Stomach (tissue), 9 donors: ENCODE results near the gene LMTK2. TPM values are rescaled to one million over a fixed set of nuclear protein-coding genes. Genes with fewer than 3 reads are reported as not detected.

Experiments
- DNase-seq, 2 donors: peaks; one replicate each; pipeline versions ENCODE4 v3.0.0 to v3.0.0-alpha.2; 2013 to 2019
- H3K27ac ChIP-seq, 5 donors: fragments of 200-600 bp in 4 of 5; sonication (generic) in 4 of 5; one replicate each; pipeline ENCODE4 v1.5.1; 2013 to 2019; ENCODE audit warnings: mild to moderate bottlenecking in 1 of 5, moderate library complexity in 1 of 5
- H3K27me3 ChIP-seq, 3 donors: fragments of 200-600 bp; sonication (generic); one replicate each; pipeline ENCODE4 v1.5.1; 2017 to 2019; ENCODE audit warnings: mixed run types in 1 of 3
- H3K36me3 ChIP-seq, 4 donors: fragments of 200-600 bp; sonication (generic); 1 replicate in 3 of 4; 2 replicates in 1 of 4; pipeline ENCODE4 v1.5.1; 2016 to 2019
- H3K4me1 ChIP-seq, 4 donors: fragments of 200-600 bp; sonication (generic); one replicate each; pipeline ENCODE4 v1.5.1; 2016 to 2019
- H3K4me3 ChIP-seq, 4 donors: fragments of 200-600 bp; sonication (generic) in 3 of 4; one replicate each; pipeline ENCODE4 v1.5.1; 2016 to 2019; ENCODE audit warnings: mild to moderate bottlenecking in 1 of 4
- H3K9me3 ChIP-seq, 4 donors: fragments of 200-600 bp; sonication (generic); one replicate each; pipeline ENCODE4 v1.5.1; 2016 to 2019
- EP300 ChIP-seq: sonication (generic); formaldehyde crosslinking; IDR thresholded peaks from one replicate; pipeline ENCODE4 v1.6.1; 2017; ENCODE audit warnings: antibody characterized with exemption
- POLR2A ChIP-seq, 4 donors: fragments of 450-650 bp; IDR thresholded peaks; one replicate each; pipeline ENCODE4 v1.6.1; 2016; ENCODE audit warnings: antibody characterized with exemption in 4 of 4, control low read depth in 2 of 4, mild to moderate bottlenecking in 1 of 4, moderate library complexity in 1 of 4
- POLR2AphosphoS5 ChIP-seq, 3 donors: sonication (generic); formaldehyde crosslinking; IDR thresholded peaks; one replicate each; pipeline ENCODE4 v1.6.1; 2016; ENCODE audit warnings: antibody characterized with exemption in 3 of 3
- WGBS, 5 donors: extraction: QIAGEN DNeasy Blood & Tissue Kit in 3 of 5; methylation state at CpG; one replicate each; pipeline versions ENCODE4 v1.1.5 to v1.1.7; 2013 to 2018; 5-methylcytosine and 5-hydroxymethylcytosine counted together
- intact Hi-C: fragments of 100-400 bp; cut with DNase I; formaldehyde crosslinking; loops from one replicate; pipeline ENCODE4 v1.15.1; 2023; ENCODE audit warnings: low total_unique reads
- polyA plus RNA-seq, 3 donors: library from polyadenylated mRNA; stranded (reverse); fragments of 200-250 nt; gene quantifications; one replicate each; pipeline ENCODE4 v1.2.3, GENCODE V29; 2013
- total RNA-seq, 5 donors: library from RNA; depleted of rRNA; stranded (reverse); fragments of >200 nt; gene quantifications; one replicate each; pipeline versions ENCODE4 v1.1.0 to v1.2.3, GENCODE V29; 2014 to 2016
- TF ChIP-seq, protein P1 (sequence below), 7 experiments: fragments of 450-650 bp in 4 of 7; fragments of 200-600 bp in 3 of 7; sonication (generic) in 3 of 7; IDR thresholded peaks; one replicate each; pipeline ENCODE4 v1.5.1; 2016 to 2019; ENCODE audit warnings: antibody characterized with exemption in 7 of 7, control low read depth in 2 of 7, mild to moderate bottlenecking in 1 of 7
- donor health status: healthy with polysubstance abuse.
- donor health status: Bipolar disorder and iron deficiency.
- donor health status: healthy.

The LMTK2 gene
- total and polyA plus RNA-seq, 8 donors = 1.4 to 42.6 (median 19.3) TPM

DNA sequence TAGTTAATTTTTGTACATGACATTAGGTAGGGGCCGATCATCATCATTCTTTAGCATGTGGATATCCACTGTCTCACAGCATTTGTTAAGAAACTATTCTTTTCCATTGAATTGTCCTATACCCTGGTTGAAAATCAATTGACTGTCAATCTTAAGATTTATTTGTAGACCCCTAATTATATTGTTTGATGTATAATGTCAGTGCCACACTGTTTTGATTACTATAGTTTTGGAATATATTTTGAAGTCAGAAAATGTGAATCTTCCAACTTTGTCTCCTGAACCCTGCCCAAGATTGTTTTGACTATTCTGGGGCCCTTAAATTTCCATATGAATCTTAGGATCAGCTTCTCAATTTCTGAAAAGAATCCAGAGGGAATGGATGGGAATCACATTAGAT lies 6.6 kb upstream of the LMTK2 start:
- no peak for DNase-seq
- Histone ChIP-seq H3K36me3 (no peaks in the 10 kb centered on the region), H3K4me1 (no peaks in the 10 kb centered on the region), H3K27me3 (no peaks in the 10 kb centered on the region), H3K27ac (no peak overlapping the region), H3K9me3 (peaks cover 4 to 57% (median 38%) of the 10 kb centered on the region in 4 donors), H3K4me3 (no peak overlapping the region)
- intact Hi-C loops = no loop called here
- no peak for TF ChIP-seq POLR2A (IDR thresholded peaks at IDR 0.05)
- no peak for TF ChIP-seq EP300
- TF ChIP-seq, protein P1, sequence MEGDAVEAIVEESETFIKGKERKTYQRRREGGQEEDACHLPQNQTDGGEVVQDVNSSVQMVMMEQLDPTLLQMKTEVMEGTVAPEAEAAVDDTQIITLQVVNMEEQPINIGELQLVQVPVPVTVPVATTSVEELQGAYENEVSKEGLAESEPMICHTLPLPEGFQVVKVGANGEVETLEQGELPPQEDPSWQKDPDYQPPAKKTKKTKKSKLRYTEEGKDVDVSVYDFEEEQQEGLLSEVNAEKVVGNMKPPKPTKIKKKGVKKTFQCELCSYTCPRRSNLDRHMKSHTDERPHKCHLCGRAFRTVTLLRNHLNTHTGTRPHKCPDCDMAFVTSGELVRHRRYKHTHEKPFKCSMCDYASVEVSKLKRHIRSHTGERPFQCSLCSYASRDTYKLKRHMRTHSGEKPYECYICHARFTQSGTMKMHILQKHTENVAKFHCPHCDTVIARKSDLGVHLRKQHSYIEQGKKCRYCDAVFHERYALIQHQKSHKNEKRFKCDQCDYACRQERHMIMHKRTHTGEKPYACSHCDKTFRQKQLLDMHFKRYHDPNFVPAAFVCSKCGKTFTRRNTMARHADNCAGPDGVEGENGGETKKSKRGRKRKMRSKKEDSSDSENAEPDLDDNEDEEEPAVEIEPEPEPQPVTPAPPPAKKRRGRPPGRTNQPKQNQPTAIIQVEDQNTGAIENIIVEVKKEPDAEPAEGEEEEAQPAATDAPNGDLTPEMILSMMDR (IDR thresholded peaks at IDR 0.05) = no peak
- TF ChIP-seq POLR2AphosphoS5 (IDR thresholded peaks at IDR 0.05) = no peak
- 77 to 87% (median 83%) methylated on average over 1 of the region's 1 CpG for WGBS, 5 donors

DNA sequence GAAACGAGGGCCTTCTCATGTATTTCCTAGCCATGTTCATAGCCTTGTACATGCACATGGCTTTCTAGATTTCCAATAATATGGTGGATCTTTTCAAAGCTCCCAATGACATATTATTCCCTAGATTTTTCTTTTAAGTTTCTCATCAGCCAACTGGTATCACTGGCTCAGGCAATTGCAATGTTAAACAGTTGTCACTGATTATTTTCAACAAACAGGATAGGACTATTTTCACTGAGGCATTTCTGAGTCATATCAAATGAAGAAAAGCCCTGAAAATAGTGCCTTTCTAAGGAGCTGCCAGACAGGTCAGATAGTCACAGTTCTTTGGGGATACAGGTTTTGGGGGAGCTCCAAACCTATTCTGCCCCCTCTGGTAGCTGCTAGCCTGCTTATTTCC lies 4.5 kb upstream of the LMTK2 start:
- intact Hi-C loops = no loop called here
- Histone ChIP-seq H3K4me1 (peaks cover 0 to 2% (median under 1%) of the 10 kb centered on the region in 4 donors), H3K4me3 (no peak overlapping the region), H3K27me3 (no peaks in the 10 kb centered on the region), H3K27ac (no peak overlapping the region), H3K9me3 (peaks cover 4 to 38% (median 20%) of the 10 kb centered on the region in 4 donors), H3K36me3 (no peaks in the 10 kb centered on the region)
- no peak for DNase-seq
- 60 to 77% (median 75%) methylated on average over 1 of the region's 1 CpG for WGBS, 5 donors
- TF ChIP-seq, protein P1 (IDR thresholded peaks at IDR 0.05) = no peak
- TF ChIP-seq EP300 = no peak
- no peak for TF ChIP-seq POLR2AphosphoS5 (IDR thresholded peaks at IDR 0.05)
- no peak for TF ChIP-seq POLR2A (IDR thresholded peaks at IDR 0.05)

DNA sequence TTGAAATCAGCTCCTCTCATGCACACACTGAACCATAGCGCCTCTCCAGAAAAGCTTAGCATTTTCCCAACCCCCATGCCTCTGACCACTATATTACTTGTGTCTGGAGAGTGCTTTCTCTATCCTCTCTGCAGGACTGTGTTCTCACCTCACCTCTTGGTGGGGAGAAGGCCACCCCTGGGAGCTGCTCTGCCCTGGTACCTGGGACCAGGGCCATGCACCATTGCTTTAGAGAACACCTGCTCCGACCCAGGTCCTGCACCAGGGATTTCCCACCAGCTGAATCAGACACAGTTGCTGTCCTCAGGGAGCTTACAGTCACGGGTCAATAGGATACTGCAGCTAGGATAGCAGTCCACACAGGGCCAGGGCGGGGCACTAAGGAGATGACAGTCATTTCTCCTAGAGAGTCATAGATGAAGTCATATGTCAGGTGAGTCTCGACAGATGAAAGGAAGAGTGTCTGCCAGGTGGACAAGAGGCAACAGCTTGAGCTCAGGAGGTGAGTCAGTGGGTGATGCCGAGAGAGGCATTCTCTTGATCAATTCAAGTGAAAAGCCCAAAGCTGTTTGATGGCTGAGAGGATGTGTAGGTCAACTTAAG lies 619 bp upstream of the LMTK2 start:
- peaks cover 30 to 37% (median 34%) of the 10 kb centered on the region in 4 donors for H3K4me1 ChIP-seq
- WGBS, 5 donors = 56 to 67% (median 60%) methylated on average over 5 to 6 of the region's 6 CpGs
- no peak overlapping the region for H3K27ac ChIP-seq
- H3K4me3 ChIP-seq = peak overlapping the region in 1 of 4 donors; percentile 100
- intact Hi-C loops = loop anchor here (2.0 to 5.0 kb wide), 2 partner anchors 29 to 61 kb away; no protein-coding TSS in a partner anchor
- no peaks in the 10 kb centered on the region for H3K27me3 ChIP-seq
- peaks cover 0 to 14% (median 8%) of the 10 kb centered on the region in 4 donors for H3K9me3 ChIP-seq
- H3K36me3 ChIP-seq = no peaks in the 10 kb centered on the region
- DNase-seq = peak in 1 of 2 donors; percentile 8
- TF ChIP-seq EP300 (no peak), POLR2A (IDR thresholded peaks at IDR 0.05) (no peak), POLR2AphosphoS5 (IDR thresholded peaks at IDR 0.05) (no peak)
- TF ChIP-seq, protein P1 (IDR thresholded peaks at IDR 0.05) = no peak

DNA sequence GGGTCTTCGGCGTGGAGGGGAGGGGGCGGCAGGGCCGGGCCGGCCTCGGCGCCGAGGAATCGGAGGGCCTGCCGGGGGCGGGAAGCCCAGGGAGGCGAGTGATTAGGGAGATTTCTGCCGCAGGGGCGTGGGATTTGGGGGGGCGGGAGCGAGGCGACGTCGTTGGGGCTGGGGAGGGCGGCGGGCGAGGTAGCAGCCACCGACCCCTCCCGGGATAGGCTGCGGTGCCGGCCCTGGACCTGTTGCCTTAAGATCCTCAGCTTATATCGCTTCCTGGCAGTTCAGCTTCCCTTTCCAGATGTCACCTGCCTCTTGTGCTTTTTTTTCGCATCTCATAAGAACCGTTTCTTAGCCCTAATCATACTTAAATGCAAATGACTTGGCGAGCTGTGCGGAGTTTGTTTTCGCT lies 655 bp downstream of the LMTK2 start:
- TF ChIP-seq POLR2AphosphoS5 (IDR thresholded peaks at IDR 0.05) (no peak), POLR2A (IDR thresholded peaks at IDR 0.05) (no peak), EP300 (no peak)
- TF ChIP-seq, protein P1 (IDR thresholded peaks at IDR 0.05) = no peak
- Histone ChIP-seq H3K27ac (peak overlapping the region; percentile 89 to 92 (median 91)), H3K4me1 (peaks cover 33 to 48% (median 42%) of the 10 kb centered on the region in 4 donors), H3K36me3 (no peaks in the 10 kb centered on the region), H3K27me3 (no peaks in the 10 kb centered on the region), H3K4me3 (peak overlapping the region; percentile 87 to 100 (median 94)), H3K9me3 (peaks cover 0 to 5% (median 3%) of the 10 kb centered on the region in 4 donors)
- intact Hi-C loops = loop anchor here (2.0 to 5.0 kb wide), 2 partner anchors 27 to 60 kb away; no protein-coding TSS in a partner anchor
- DNase-seq = peak; percentile 28 to 50
- 0 to 2% (median 0%) methylated on average over 10 to 32 of the region's 32 CpGs for WGBS, 5 donors
